GM12872 (cell line): ENCODE results near the gene HMGA1.

Source experiments
- TF ChIP-seq, protein P1 (sequence below): IDR thresholded peaks from 3 replicates; pipeline ENCODE4 v1.5.1; 2011; ENCODE audit warnings: low read depth, mild to moderate bottlenecking, low read length, moderate library complexity; ENCODE audit not compliant: insufficient read depth

HMGA1 gene

DNA sequence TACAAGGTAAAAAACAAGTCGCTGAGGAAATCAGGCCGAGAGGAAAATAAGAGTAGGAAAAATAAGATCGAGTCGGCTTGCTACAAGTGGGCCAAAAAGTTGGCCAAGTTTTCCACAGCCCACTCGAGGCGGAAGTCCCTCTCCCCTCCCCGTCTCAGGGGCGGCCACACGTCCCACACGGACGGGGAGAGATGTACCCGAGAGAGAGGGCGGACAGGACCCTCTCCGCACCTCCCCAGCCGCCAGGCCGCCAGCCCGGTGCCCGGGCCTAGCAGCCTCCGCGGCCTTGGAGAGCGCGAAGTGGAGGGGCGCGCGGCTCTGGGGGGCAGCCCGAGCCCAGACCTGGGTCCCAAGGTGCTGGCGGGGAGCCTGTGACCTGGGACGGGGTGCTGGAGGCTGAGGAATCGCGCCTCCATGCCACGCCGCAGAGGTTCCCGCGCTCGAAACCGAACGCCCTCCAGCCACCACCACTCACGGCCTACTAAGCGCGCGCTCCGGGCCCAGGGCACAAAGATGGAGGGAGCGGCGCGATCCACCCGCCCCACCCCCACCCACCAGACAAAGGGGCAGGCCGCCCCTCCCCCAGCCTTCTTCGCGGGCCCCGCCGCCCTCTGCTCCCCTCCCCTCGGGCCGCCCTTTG is 1.9 kb upstream of the HMGA1 start:
- TF ChIP-seq, protein P1, sequence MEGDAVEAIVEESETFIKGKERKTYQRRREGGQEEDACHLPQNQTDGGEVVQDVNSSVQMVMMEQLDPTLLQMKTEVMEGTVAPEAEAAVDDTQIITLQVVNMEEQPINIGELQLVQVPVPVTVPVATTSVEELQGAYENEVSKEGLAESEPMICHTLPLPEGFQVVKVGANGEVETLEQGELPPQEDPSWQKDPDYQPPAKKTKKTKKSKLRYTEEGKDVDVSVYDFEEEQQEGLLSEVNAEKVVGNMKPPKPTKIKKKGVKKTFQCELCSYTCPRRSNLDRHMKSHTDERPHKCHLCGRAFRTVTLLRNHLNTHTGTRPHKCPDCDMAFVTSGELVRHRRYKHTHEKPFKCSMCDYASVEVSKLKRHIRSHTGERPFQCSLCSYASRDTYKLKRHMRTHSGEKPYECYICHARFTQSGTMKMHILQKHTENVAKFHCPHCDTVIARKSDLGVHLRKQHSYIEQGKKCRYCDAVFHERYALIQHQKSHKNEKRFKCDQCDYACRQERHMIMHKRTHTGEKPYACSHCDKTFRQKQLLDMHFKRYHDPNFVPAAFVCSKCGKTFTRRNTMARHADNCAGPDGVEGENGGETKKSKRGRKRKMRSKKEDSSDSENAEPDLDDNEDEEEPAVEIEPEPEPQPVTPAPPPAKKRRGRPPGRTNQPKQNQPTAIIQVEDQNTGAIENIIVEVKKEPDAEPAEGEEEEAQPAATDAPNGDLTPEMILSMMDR, result no peak

DNA sequence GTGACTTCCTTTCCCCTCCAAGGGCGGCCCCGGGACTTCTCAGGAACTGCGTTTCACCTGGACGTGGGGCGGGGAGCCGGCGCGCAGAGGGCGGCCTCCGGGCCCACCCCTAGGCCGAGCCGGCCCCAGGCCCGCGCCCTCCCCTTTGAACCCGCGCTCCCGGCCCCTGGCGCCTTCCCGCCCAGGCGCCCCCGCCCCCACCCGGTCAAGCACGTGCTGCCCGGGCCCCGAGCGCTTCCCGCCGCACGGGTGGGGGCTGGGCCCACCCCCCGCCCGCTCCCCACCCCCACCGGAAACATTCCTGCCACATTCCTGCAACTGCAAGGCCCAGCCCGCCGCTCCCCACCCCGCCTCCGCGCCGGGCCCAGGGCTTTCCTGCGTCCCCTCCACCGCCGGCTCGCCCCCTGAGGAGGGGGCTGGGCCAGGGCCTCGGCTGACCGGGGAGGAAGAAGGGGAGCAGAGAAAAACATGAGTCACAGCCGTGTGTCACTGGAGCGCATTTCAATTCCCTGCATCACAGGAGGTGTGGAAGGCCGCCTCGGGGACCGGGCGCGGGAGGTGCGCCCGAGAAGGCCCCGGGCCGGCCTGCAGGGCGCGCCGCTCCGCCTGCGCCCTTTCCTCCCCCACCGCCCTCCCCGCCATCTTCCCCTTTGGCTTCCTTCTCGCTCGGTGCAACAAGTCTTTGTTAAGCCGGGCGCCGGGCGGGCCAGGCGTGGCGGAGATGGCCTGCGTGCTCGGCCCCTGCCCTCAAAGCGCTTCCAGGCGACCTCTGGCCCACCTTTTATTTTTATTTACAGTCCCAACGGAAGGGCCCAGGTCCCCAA is 1.2 kb upstream of the HMGA1 start:
- TF ChIP-seq, protein P1, result no peak

DNA sequence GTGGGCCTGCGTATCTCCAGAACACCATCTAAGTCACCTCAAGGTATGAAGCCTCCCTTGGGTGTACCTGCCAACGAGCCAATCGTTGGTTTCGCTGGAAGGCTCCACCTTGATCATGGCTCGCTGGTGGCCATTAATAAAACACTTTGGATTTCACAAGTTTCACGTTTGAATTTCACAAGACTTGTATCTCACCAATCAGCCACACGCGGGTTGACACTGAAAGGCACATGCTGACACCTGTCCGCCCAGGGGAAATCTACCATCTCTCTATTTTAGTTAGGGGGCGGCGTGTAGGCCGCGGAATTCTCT is 586 bp upstream of the HMGA1 start:
- TF ChIP-seq, protein P1, result no peak

DNA sequence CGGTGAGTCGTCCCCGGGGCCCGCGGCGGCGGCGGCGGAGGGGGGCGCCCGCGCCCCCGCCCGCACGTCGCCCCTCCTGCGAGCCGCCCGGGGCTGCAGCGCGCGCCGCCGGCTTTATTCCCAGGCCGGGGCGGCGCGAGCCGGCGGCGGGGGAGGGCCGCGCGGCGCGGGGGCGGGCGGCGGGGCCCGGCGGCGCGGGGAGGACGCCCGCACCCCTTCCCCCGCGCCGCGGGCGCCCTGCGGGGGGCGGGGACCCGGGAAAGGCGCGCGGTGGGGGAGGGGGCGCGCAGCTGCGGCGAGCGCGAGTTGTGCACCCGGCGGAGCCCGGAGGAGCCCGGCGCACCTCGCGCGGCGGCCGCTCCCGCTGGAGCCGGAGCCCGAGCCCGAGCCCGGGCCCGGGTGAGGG is 646 bp downstream of the HMGA1 start:
- TF ChIP-seq, protein P1, result no peak

DNA sequence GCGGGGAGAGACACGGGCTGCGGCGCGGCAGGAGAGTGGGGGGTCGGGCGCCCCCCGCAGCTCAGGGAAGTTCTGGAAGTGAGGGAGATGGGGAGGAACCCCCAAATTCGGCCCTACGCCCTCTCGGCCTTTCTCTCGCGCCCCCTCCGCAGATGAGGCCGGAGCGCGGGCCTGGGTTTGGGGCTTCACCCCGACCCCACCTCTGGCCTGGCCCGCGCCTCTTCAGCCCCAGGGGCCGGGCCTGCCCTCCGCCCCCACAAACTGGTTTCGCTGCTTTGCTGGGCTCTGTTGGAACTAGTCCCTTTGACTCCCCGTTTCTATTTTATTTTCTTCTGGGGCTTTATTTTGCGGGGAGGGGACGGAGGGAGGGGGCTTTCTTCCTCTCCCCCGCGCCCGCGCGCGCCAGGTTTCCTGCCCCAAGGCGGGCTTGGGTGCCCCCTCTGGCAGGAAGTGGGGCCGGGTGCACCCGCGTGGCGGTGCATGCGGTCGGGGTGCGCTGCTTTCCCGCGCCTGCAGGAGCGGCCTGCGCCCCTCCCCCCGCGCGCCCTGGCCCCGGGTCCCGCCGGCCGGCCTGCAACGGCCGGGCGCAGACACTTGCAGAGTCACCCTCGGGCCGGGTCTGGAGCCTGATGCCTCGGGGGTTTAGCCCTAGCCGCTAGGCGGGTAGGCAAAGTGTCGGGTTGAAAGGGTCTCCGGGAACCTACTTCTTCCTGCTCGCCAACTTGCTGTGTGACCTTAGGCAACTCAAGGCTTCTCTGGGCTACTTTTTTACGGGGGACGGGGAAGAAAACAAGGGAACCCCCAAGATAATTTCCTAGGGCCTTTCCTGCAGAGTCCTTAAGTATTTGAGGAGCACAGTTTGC is 1.3 kb downstream of the HMGA1 start:
- TF ChIP-seq, protein P1, result peak; percentile 45; the same call in 2 of the 3 replicates

DNA sequence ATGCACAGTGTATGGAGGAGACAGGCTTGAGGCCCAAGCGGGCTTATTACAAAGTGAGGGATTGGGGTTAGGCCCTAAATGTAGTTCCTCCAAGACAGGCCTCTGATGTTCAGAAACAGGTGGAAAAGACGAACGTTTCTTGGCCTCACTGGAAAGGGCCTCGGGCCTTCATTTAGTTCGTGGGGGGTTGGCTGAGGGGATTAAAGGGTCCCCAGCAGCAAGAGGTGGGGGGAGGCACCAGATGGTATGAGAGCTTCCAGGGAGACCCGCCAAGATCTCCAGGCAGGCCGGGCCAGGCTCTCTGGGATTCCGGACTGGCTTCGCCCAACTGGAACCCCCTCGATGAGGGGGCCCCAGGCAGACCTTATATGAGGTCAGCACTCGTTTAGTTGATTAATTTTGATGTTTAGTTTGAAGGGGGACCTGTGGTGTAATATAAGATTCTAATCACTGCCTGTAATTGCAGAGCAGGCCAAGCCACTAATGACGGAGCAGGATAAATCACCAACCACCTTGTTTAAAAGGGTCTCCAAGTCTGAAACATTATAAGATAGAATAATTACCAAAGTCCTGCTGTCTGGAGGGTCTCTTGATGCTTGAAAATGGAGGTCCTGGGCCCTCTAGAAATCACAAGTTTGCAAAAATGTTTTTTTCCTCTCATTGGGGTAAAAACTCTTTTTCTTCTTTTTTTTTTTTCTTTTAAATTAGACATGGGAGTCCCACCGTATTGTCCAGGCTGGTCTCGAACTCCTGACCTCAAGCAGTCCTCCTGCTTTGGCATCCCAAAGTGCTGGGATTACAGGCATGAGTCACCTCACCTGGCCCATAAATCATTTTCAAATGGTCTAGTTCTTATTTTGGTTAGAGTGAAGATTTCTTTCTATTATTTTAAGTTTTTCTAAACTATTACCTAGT is 2.2 kb downstream of the HMGA1 start:
- TF ChIP-seq, protein P1, result no peak
